GM23248 (cell line): ENCODE results near the gene APMAP.

Source experiments
- EZH2 ChIP-seq: fragments of 200-600 bp; sonication (generic); IDR thresholded peaks from 2 replicates; pipeline ENCODE4 v1.6.1; 2018; ENCODE audit warnings: antibody characterized with exemption, mild to moderate bottlenecking; ENCODE audit not compliant: insufficient read depth, poor library complexity, severe bottlenecking
- EZH2phosphoT487 ChIP-seq: fragments of 200-600 bp; sonication (generic); IDR thresholded peaks from 2 replicates; pipeline ENCODE4 v1.6.1; 2018; ENCODE audit warnings: antibody characterized with exemption, moderate library complexity, mild to moderate bottlenecking, low read depth; ENCODE audit not compliant: insufficient read depth

GRCh38 chr20:25036331-25036936 lies 43.9 kb upstream of the APMAP start:
- TF ChIP-seq EZH2 (no peak), EZH2phosphoT487 (no peak)
